SJCRH30 (cell line): ENCODE measurements around the gene HMGCS1. TPM values are rescaled to one million over a fixed set of nuclear protein-coding genes. Genes with fewer than 3 reads are reported as not detected.

Experiments
- DNase-seq, 2 experiments: peaks; one replicate each; pipeline ENCODE4 v3.0.0-alpha.2; 2015 to 2020
- H3K27ac ChIP-seq: fragments of 250-450 bp; sonication (Bioruptor Pico); 2 replicates; pipeline ENCODE4 v1.5.1; 2020; ENCODE audit warnings: mild to moderate bottlenecking, moderate library complexity
- H3K27me3 ChIP-seq: fragments of 250-450 bp; sonication (Bioruptor Pico); 2 replicates; pipeline ENCODE4 v1.5.1; 2020; ENCODE audit warnings: mild to moderate bottlenecking, moderate library complexity
- H3K36me3 ChIP-seq: fragments of 250-450 bp; sonication (Bioruptor Pico); 2 replicates; pipeline ENCODE4 v1.5.1; 2020; ENCODE audit warnings: mild to moderate bottlenecking, moderate library complexity
- H3K4me1 ChIP-seq: fragments of 250-450 bp; sonication (Bioruptor Pico); 2 replicates; pipeline ENCODE4 v1.5.1; 2020; ENCODE audit warnings: mild to moderate bottlenecking, moderate library complexity
- H3K4me3 ChIP-seq: fragments of 250-450 bp; sonication (Bioruptor Pico); 2 replicates; pipeline ENCODE4 v1.5.1; 2020; ENCODE audit warnings: mild to moderate bottlenecking, moderate library complexity
- H3K9me3 ChIP-seq: fragments of 250-450 bp; sonication (Bioruptor Pico); replicated peaks from 2 replicates; pipeline ENCODE4 v1.5.1; 2020; ENCODE audit warnings: mild to moderate bottlenecking, moderate library complexity
- total RNA-seq: library from RNA; depleted of rRNA; stranded (reverse); fragments of >200 nt; shearing (Covaris generic); gene quantifications from 2 replicates; pipeline ENCODE4 v1.2.3, GENCODE V29; 2014

HMGCS1 gene
- total RNA-seq, 1 experiment from 2014 or later, result 75.2 TPM

- H3K36me3 ChIP-seq, result peaks cover 42% of the 10 kb centered on the region
Observed at GRCh38 chr5:43302481-43302880, 10.7 kb downstream of the HMGCS1 start.

GRCh38 chr5:43301653-43302091 is 11.5 kb downstream of the HMGCS1 start:
- no peak overlapping the region for H3K4me3 ChIP-seq
- H3K4me1 ChIP-seq, result no peaks in the 10 kb centered on the region
- H3K9me3 ChIP-seq, result no peaks in the 10 kb centered on the region
- H3K27me3 ChIP-seq, result no peaks in the 10 kb centered on the region
- no peak overlapping the region for H3K27ac ChIP-seq
- no peak for DNase-seq
- peaks cover 50% of the 10 kb centered on the region for H3K36me3 ChIP-seq

More at GRCh38 chr5:43302481-43302880, 10.7 kb downstream of the HMGCS1 start:
- DNase-seq, result no peak
- Histone ChIP-seq H3K9me3 (no peaks in the 10 kb centered on the region), H3K27ac (no peak overlapping the region), H3K4me1 (no peaks in the 10 kb centered on the region), H3K4me3 (no peak overlapping the region), H3K27me3 (no peaks in the 10 kb centered on the region)

GRCh38 chr5:43300112-43300511 is 13.1 kb downstream of the HMGCS1 start:
- no peaks in the 10 kb centered on the region for H3K9me3 ChIP-seq
- no peak overlapping the region for H3K4me3 ChIP-seq
- no peak overlapping the region for H3K27ac ChIP-seq
- H3K27me3 ChIP-seq, result no peaks in the 10 kb centered on the region
- H3K36me3 ChIP-seq, result peaks cover 63% of the 10 kb centered on the region
- no peak for DNase-seq
- H3K4me1 ChIP-seq, result 0 out of 2 replicates have a peak, but pooled peaks cover 3% of the 10 kb centered on the region

DNA sequence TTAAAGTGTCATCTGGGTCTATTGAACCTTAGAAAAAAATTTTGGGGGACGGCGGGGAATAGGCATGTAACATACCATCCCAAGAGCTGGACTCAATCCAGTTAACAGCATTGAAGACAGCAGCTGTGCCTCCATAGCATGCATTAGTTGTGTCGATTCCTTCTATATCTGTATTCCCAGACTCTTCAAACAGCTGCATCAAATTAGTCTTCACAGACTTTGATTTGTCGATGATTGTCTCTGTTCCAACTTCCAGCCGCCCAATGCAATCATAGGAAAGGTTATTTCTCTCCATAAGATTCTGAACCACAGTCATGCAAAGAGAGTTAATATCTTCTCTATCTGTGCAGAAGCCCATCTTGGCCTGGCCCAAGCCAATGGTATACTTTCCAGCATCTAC is 14.8 kb downstream of the HMGCS1 start:
- Histone ChIP-seq H3K9me3 (no peaks in the 10 kb centered on the region), H3K4me3 (no peak overlapping the region), H3K4me1 (0 out of 2 replicates have a peak, but pooled peaks cover 3% of the 10 kb centered on the region), H3K27me3 (no peaks in the 10 kb centered on the region), H3K27ac (no peak overlapping the region), H3K36me3 (peaks cover 74% of the 10 kb centered on the region)
- no peak for DNase-seq

- Histone ChIP-seq H3K27ac (no peak overlapping the region), H3K27me3 (no peaks in the 10 kb centered on the region), H3K4me3 (no peak overlapping the region), H3K9me3 (no peaks in the 10 kb centered on the region), H3K4me1 (0 out of 2 replicates have a peak, but pooled peaks cover 3% of the 10 kb centered on the region), H3K36me3 (peaks cover 86% of the 10 kb centered on the region)
- DNase-seq, result no peak
Observed at GRCh38 chr5:43296835-43297234, 16.4 kb downstream of the HMGCS1 start.

DNA sequence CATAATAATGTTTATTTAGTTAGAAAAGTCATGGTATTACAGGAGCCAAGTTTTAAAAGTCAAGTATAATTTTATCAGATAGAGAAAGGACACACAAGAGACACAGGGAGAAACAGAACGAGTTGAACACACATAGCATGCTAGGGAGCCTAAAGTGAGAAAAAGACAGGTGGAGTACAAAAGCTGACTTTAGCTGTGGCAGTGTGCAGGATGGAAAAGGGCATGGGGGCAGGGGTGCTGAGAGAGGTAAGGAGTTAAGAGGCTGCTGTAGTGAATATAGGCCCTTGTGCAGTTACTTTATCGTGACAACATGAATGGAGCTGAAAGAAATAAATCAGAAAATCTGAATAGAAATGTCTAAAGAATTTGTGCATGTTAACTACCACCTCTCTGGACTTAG is 18.0 kb downstream of the HMGCS1 start:
- 0 out of 2 replicates have a peak, but pooled peaks cover 3% of the 10 kb centered on the region for H3K4me1 ChIP-seq
- no peaks in the 10 kb centered on the region for H3K9me3 ChIP-seq
- no peaks in the 10 kb centered on the region for H3K27me3 ChIP-seq
- peaks cover 89% of the 10 kb centered on the region for H3K36me3 ChIP-seq
- H3K27ac ChIP-seq, result no peak overlapping the region
- no peak overlapping the region for H3K4me3 ChIP-seq
- no peak for DNase-seq

- Histone ChIP-seq H3K27ac (no peak overlapping the region), H3K4me1 (0 out of 2 replicates have a peak, but pooled peaks cover 3% of the 10 kb centered on the region), H3K27me3 (no peaks in the 10 kb centered on the region), H3K9me3 (no peaks in the 10 kb centered on the region), H3K36me3 (peaks cover 89% of the 10 kb centered on the region), H3K4me3 (no peak overlapping the region)
- DNase-seq, result no peak
Observed at GRCh38 chr5:43294226-43294625, 19.0 kb downstream of the HMGCS1 start.

DNA sequence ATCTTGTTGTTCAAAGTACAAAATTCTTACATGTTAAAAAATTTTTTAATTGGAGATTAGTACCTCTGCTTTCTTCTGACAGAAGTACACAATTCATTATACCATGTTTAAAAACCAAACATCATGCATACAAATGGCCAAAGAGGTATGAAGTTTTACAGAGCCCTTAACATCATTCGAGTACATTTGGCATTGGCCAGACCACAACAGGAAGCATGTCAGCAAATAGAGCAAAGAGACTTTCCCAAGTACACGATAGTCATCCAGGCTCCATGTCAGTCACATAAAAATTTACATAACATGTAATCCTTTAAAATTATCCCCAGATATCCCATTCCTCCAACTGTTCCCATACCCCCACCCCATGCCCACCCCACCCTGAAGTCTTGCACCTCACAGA is 22.5 kb downstream of the HMGCS1 start:
- H3K27me3 ChIP-seq, result no peaks in the 10 kb centered on the region
- no peaks in the 10 kb centered on the region for H3K9me3 ChIP-seq
- 0 out of 2 replicates have a peak, but pooled peaks cover 3% of the 10 kb centered on the region for H3K4me1 ChIP-seq
- DNase-seq, result no peak
- H3K4me3 ChIP-seq, result no peak overlapping the region
- H3K27ac ChIP-seq, result no peak overlapping the region
- peaks cover 77% of the 10 kb centered on the region for H3K36me3 ChIP-seq

DNA sequence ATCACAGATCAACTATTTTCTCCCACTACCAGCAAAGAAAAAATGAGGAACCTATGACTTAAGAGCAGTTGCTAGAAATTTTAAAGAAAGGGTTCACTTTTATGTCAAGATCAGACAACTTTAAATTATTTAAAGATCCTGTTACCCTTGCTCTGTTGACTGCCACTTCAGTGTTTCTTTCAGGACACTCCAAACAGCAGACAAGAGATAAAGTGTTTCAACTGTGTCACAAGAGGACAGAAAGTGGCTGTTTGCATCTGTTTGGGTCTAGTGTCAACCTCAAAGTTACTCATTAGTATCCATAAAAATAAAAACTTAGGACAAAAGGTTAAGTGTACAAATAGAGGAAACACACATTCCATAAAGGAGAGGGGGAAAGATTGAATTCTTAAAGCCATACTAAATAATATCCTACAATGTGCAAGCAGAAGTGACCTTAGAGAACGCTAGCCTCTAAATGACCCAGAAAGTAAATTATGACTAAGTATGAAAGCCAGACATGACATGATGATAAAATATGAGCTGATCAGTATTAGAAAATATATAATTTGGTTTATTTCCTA is 24.9 kb downstream of the HMGCS1 start:
- no peaks in the 10 kb centered on the region for H3K27me3 ChIP-seq
- H3K27ac ChIP-seq, result no peak overlapping the region
- H3K4me1 ChIP-seq, result no peaks in the 10 kb centered on the region
- H3K9me3 ChIP-seq, result no peaks in the 10 kb centered on the region
- peaks cover 53% of the 10 kb centered on the region for H3K36me3 ChIP-seq
- DNase-seq, result no peak
- H3K4me3 ChIP-seq, result no peak overlapping the region

DNA sequence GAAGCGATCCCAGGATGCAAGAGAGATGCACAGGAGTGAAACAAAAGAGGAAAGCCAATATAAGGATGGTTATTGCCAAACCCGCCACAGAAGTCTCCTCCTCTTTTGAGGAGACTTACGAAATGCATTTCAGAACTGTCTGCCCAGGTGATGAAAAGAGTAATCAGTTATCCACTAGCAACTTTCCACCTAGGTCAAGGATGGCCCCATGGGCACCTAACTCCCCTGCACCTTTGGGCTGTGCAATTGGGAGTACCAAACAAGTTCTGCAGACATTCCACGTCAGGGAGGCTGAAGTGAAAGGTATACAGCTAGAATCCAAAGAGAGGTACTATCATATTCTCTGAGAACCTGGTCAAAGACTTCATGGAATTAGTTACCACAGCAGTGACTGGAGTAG is 25.7 kb downstream of the HMGCS1 start:
- Histone ChIP-seq H3K4me1 (no peaks in the 10 kb centered on the region), H3K27ac (no peak overlapping the region), H3K27me3 (no peaks in the 10 kb centered on the region), H3K9me3 (no peaks in the 10 kb centered on the region), H3K36me3 (peaks cover 45% of the 10 kb centered on the region), H3K4me3 (no peak overlapping the region)
- DNase-seq, result no peak

DNA sequence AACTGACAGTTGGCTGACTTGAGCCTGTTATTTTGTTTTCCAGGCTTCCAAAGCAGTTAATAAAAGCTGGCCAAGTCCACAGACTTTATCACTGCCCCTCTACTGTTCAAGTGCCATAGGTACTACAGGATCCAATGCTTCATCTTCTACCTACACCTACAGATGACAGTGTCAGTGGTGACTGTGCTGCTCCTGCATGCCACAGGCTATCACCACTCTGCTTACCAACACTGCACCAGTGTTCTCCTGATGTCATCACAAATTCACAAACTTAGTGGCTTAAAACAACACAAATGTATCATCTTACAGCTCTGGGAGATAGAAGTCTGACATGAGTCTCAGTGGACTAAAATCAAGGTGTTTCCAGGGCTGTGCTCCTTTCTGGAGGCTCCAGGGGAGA is 26.6 kb downstream of the HMGCS1 start:
- Histone ChIP-seq H3K9me3 (no peaks in the 10 kb centered on the region), H3K27ac (no peak overlapping the region), H3K4me1 (no peaks in the 10 kb centered on the region), H3K36me3 (peaks cover 39% of the 10 kb centered on the region), H3K27me3 (no peaks in the 10 kb centered on the region), H3K4me3 (no peak overlapping the region)
- DNase-seq, result no peak

DNA sequence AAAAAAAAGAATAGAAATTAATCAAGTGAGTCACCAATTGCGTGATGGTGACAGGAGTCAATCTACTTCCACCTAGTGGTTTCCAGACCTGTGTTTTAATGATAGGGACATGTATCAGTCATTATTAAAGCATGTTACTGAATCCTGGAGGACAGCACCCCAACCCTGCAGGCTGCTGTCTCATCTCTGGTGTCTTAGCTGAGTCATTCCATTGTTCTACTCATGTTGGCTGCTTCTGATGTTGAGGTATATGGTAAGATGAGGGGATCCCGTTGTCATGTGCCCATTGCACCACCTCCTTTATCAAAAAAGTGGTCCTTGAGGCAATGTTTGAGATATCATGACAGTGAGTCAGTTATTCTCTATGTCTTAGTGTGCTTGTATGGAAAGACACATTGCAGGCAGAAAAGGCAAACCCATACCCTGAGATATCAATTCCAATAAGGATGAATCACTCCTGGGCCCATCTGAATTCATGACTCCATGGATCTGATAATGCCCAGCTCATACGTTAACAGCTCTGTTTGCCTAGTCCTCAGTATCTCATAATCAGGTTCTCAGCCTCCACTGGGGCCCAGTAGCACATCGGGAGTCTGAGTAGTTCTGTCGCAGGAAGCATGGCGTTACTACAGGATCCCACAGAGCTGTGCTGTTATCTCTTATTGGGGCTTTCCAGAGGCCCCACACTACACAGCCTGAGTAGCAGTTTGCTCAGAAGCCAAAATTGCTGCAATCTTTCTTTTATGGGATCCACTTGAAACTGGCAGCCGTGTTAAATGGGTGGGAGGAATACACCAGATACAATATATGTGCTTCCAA is 31.2 kb downstream of the HMGCS1 start:
- Histone ChIP-seq H3K9me3 (no peaks in the 10 kb centered on the region), H3K4me3 (no peak overlapping the region), H3K4me1 (no peaks in the 10 kb centered on the region), H3K36me3 (peaks cover 1% of the 10 kb centered on the region; the same call in 1 of the 2 replicates), H3K27me3 (no peaks in the 10 kb centered on the region; the same call in 1 of the 2 replicates), H3K27ac (no peak overlapping the region)
- no peak for DNase-seq

DNA sequence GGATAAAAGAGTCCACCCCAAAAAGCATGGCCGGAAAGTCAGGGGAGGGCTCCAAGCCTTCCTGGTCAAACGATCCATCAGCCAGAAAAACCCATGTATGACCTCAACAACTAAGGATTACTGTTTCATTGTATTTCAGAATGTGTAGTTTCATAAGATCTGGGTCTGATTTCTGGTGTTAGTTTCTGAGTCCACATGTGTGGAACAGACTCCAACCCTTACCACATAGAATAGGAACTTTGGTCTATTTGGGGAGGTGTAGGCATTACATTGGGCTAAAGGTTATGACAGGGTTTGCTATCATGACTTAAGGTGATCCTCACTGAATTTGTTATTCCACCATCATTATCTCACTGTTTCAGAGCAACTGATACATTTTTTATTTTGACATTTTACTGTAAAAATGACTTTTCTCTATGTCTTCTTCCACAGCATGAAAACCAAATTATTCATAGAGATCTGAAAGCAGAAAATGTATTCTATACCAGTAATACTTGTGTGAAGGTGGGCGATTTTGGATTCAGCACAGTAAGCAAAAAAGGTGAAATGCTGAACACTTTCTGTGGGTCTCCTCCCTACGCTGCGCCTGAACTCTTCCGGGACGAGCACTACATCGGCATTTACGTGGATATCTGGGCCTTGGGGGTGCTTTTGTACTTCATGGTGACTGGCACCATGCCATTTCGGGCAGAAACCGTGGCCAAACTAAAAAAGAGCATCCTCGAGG is 33.5 kb downstream of the HMGCS1 start:
- Histone ChIP-seq H3K4me3 (no peak overlapping the region), H3K27ac (no peak overlapping the region), H3K4me1 (no peaks in the 10 kb centered on the region), H3K9me3 (no peaks in the 10 kb centered on the region), H3K36me3 (no peaks in the 10 kb centered on the region), H3K27me3 (no peaks in the 10 kb centered on the region; the same call in 1 of the 2 replicates)
- DNase-seq, result no peak

GRCh38 chr5:43275391-43275790 is 37.8 kb downstream of the HMGCS1 start:
- Histone ChIP-seq H3K9me3 (no peaks in the 10 kb centered on the region), H3K4me1 (no peaks in the 10 kb centered on the region), H3K4me3 (no peak overlapping the region), H3K27me3 (no peaks in the 10 kb centered on the region), H3K27ac (no peak overlapping the region), H3K36me3 (no peaks in the 10 kb centered on the region)
- no peak for DNase-seq
